ENCODE results near the gene NGRN. TPM values are rescaled to one million over a fixed set of nuclear protein-coding genes. Genes with fewer than 3 reads are reported as not detected.
A peak's percentile ranks its signal among the peaks of the same experiment; 100 is the strongest.

Gene NGRN
- total and polyA plus RNA-seq, 2 donors (not counting 1 experiment from before 2014, with no cell fraction given): 23.1 to 45.5 TPM

- Histone ChIP-seq H3K36me3 (replicated peaks in 1 of 2; ENCODE audit: control extremely low read depth in 1 of 2, control insufficient read depth in 1 of 2, extremely low read depth in 1 of 2, insufficient read depth in 2 of 2, low read length in 1 of 2) (peaks cover 0 to 29% of the 10 kb centered on the region in 2 experiments), H3K9ac (ENCODE audit: low read length) (peak within 1 kb of the TSS; percentile 99), H3K79me2 (ENCODE audit: control insufficient read depth, insufficient read depth, low read length) (peaks cover 25% of the 10 kb centered on the region), H3K27ac (ENCODE audit: low read length in 2 of 2) (peak within 1 kb of the TSS; percentile 88 to 99), H3K27me3 (replicated peaks in 1 of 4; ENCODE audit: control extremely low read depth in 1 of 4, control insufficient read depth in 3 of 4, insufficient read depth in 4 of 4, low read length in 3 of 4) (no peaks in the 10 kb centered on the region), H3K4me3 (ENCODE audit: control extremely low read depth in 1 of 5, extremely low read depth in 1 of 5, insufficient read depth in 1 of 5, low read depth in 2 of 5, low read length in 4 of 5) (peak within 1 kb of the TSS; percentile 85 to 99 (median 92)), H3K4me1 (ENCODE audit: control insufficient read depth in 2 of 2, insufficient read depth in 2 of 2, low read length in 2 of 2) (peaks cover 40 to 50% of the 10 kb centered on the region in 2 donors), H2AFZ (ENCODE audit: insufficient read depth, low read depth, low read length, poor library complexity, severe bottlenecking) (peak within 1 kb of the TSS; percentile 75), H3K4me2 (replicated peaks; ENCODE audit: low read depth, low read length, poor library complexity, severe bottlenecking) (peak within 1 kb of the TSS; percentile 90), H4K20me1 (ENCODE audit: control insufficient read depth, insufficient read depth, low read length, poor library complexity, severe bottlenecking) (peaks cover 24% of the 10 kb centered on the region), H3K9me3 (ENCODE audit: control extremely low read depth in 1 of 3, control insufficient read depth in 2 of 3, insufficient read depth in 1 of 3, low read length in 2 of 3) (no peaks in the 10 kb centered on the region)
- peaks cover 52% of the 10 kb centered on the region for H3K4me1 Mint-ChIP-seq
- DNase-seq (no peak), ATAC-seq (ENCODE audit: low read depth) (peak; percentile 87)
- WGBS (ENCODE audit: insufficient coverage): under 1% methylated on average over 63 of the region's 63 CpGs
- ChIA-PET CTCF (interaction anchor here (0.6 to 4.7 kb wide), 20 partner anchors 14 to 702 kb away, joined by 3 to 102 read pairs (median 6); partner anchors contain the start of genes NGRN, SEMA4B, TTLL13 and UNC45A), POLR2A (interaction anchor here (0.7 to 4.8 kb wide), 16 partner anchors 12 to 155 kb away, joined by 3 to 56 read pairs (median 5); partner anchors contain the start of genes IQGAP1, NGRN and SEMA4B)
- TF ChIP-seq CTCF (IDR thresholded peaks at IDR 0.05): no peak
- no peak for TF ChIP-seq EZH2 (IDR thresholded peaks at IDR 0.05; ENCODE audit: borderline replicate concordance, insufficient read depth, low read depth, low read length, poor library complexity, severe bottlenecking)
- H3K9me3 Mint-ChIP-seq (ENCODE audit: insufficient read depth): no peaks in the 10 kb centered on the region
- intact Hi-C loops (cut with micrococcal nuclease): loop anchor here (1.0 to 5.0 kb wide), 10 partner anchors 15 to 169 kb away; partner anchors contain the start of genes IDH2, IQGAP1, NGRN and SEMA4B
- no peaks in the 10 kb centered on the region for H3K27me3 Mint-ChIP-seq
- H3K27ac Mint-ChIP-seq: peak within 1 kb of the TSS; percentile 97
- peak within 1 kb of the TSS; percentile 97 for H3K4me3 Mint-ChIP-seq
These were observed 31.9 kb upstream of the NGRN start, which contains the start of gene CIB1 for GRCh38 chr15:90233387-90234095. Gene CIB1, minus strand, starts transcription at chr15:90233941. Its CDS starts 56 bp downstream, at chr15:90233885.
